NCI-H524 (cell line): Measurements from ENCODE around the gene SCNM1.
"Not testable (repeated sequence)": the region's sequence is repeated elsewhere in the genome, so short reads cannot be mapped to it uniquely, and the experiment has no call there.

ENCODE experiments used
- DNase-seq, 2 experiments: peaks; one replicate each; lab custom pipeline; 2025; lab: John Stamatoyannopoulos, UW

The SCNM1 gene

DNA sequence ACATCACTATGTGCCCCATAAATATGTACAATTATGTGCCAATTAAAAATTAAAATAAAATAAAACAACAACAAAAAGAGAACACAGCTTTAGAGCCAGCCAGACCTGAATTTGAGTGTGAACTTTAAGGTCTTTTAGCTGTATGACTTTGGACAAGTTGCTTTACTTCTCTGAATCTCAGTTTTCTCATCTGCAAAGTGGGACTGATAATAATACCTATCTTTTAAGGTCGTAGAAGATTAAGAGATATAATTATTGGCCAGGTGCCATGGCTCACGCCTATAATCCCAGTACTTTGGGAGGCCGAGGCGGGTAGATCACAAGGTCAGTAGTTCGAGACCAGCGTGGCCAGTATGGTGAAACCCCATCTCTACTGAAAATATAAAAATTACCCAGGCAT lies 27.4 kb downstream of the SCNM1 start:
- DNase-seq, result no peak

DNA sequence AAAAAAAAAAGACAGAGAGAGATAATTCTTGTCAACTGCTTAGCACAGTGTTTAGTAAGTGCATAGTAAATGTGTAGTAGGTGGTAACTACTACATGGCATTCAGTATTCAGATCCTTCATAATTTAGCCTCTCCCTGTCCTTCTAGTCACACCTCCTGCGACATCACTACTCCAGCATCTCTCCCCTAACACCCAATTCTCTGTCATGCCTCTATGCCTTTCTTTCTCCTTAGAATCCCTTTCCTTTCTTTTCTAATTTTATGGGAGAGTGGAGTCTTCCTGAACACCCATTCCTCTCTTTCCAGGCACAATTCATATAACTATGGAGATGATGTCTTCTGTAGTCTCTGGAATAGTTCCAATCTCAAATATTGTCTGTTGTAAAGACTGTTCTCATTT lies 27.9 kb downstream of the SCNM1 start:
- no peak for DNase-seq

DNA sequence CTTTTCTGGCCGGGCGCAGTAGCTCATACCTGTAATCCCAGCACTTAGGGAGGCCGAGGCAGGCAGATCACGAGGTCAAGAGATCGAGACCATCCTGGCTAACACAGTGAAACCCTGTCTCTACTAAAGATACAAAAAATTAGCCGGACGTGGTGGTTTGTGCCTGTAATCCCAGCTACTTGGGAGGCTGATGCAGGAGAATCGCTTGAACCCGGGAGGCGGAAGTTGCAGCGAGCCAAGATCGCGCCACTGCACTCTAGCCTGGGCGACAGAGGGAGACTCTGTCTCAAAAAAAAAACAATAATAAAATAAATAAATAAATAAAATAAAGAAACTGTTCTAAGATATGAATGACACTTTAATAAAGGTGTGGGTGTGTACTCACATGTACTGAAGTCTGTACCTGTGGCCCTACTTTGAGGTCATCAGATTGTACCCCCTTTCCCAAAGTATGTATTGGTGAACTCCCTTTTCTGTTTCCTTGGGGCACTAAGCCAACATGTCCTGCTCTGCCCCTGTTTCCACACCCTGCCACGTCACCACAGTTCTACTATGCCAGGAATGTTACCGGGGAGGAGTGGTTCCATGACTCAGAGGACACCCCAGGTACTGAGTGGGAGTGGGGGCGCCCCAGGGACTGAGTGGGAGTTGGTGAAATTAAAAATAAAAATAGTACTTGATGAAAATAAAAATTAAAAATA lies 29.1 kb downstream of the SCNM1 start:
- DNase-seq, result not testable (repeated sequence)

DNA sequence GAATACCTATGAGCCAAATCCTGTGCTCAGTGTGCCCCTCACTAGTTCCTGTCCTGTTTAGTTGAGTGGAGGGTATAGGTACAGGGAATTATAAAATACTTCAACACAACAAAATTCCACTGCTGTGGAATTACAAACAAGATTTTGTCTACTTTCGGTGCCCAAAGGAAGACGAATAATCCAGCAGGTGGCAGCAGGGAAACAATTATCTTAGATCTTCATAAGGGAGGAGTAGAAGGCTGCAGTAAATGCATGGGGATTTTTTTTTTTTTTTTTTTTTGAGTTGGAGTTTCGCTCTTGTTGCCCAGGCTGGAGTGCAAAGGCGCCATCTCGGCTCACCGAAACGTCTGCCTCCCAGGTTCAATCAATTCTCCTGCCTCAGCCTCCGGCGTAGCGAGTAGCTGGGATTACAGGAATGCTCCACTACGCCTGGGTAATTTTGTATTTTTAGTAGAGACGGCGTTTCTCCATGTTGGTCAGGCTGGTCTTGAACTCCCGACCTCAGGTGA lies 30.4 kb downstream of the SCNM1 start:
- DNase-seq, result peak; percentile 75 to 82

DNA sequence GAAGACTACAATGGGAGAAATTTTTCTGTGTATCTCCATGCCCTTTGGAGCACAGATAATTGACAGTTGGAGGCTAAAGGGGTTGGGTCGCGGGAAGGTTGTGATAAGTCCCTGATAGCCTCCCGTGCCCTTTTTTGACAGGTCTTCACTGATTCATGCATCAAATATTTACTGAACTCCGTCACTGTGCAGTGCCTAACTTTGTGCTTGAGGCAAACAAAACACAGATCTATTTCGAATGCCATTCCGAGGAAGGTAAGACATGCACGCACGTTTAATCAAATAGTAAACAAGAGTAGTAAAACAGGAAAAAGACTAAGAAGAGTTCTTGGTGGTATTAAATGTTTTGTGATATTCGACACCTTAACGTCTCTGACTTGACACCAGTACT lies 31.9 kb downstream of the SCNM1 start:
- DNase-seq, result no peak

DNA sequence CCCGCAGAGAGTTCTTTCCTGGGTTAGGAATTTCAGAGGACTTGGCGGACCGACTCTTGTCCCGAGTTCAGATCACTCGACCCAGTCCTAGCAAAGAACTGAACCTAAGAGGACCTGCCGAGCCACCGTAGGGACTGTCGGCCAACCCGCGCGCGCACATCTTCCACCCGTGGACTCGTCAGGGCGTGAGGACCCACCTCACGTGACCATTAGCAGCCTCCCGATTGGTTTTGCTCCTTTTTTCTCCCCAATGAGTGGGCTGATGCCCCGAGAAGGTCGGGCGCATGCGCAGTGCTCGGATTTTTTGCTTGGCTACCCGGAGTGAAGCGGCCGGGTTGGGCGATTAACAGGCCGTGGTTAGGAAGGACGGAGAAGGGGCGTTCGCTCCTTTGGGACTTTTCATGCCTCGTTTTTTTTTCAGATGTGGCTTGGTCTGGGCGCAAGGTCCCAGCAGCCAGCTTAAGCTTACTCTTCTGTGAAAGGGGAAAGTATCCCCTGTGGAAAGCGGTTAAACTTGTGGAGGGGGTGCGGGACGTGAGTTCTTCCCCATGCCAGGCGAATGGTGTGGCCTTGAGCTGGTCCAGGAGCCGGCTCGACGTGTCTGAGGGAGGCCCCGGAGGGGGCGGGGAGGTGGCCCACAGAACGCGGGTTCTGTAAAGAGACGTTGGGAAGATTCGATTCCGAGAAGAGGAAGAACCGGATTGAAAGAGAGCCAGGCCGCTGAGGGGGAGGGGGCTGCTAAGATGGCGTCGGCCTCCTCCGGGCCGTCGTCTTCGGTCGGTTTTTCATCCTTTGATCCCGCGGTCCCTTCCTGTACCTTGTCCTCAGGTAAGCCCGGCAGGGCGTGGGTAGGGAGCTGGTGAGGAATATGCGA lies 32.5 kb downstream of the SCNM1 start, which contains the start of gene PIP5K1A:
PIP5K1A (plus strand) TSS at position 299 of the 874 bp plus-strand sequence; CDS start at position 744, 445 bp downstream.
- peak; percentile 93 to 98 for DNase-seq

DNA sequence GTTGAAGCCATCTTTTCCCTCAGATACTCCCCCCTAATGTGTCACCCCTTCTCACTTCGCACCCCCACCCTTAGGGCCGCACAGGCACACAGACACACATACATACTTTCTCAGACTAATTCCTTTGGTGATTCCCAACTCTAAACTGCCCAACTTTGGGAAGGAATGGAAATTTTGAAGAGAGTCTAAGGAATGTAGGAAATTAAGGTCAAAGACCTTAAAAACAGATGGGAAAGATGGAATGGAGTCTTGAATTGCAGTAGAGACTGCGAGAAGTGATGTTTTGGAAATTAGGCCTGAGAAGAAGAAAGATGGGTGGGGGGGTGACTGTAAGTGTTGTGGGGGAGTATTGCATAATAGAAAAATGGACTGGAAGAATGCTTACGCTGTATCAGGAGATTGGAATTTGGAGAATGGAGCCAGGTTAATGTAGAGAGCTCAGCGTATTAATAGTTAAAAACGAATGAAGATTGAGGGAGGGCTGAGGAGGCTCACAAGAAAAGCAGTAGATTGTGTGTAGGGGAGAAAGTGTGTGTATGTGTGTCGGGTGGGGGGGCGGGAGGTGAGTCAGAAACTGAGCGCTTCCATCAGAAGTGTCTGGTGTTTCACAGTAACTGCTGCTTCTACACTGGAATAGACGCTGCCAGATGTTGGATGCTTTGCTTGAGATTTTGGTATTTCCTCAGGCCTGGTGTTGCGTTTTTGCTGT lies 34.1 kb downstream of the SCNM1 start:
- no peak for DNase-seq

DNA sequence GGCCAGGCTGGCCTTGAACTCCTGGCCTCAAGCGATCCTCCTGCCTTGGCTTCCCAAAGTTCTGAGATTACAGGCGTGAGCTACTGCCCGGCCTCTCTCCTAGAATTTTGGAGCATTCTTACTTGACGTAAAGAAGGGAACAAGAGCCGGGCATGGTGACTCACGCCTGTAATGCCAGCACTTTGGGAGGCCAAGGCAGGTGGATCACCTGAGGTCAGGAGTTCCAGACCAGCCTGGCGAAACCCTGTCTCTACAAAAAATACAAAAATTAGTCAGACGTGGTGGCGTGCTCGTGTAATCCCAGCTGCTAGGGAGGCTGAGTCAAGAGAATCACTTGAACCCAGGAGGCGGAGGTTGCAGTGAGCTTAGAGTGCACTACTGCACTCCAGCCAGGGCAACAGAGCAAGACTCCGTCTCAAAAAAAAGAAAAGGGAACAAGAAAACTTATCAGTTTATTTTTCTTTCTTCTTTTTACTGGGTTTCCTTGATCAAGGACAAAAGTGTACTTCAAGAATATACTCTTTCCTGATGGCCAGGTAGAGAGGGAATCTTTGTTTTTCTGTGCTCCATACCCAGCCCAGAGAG lies 39.5 kb downstream of the SCNM1 start:
- DNase-seq, result not testable (repeated sequence)

DNA sequence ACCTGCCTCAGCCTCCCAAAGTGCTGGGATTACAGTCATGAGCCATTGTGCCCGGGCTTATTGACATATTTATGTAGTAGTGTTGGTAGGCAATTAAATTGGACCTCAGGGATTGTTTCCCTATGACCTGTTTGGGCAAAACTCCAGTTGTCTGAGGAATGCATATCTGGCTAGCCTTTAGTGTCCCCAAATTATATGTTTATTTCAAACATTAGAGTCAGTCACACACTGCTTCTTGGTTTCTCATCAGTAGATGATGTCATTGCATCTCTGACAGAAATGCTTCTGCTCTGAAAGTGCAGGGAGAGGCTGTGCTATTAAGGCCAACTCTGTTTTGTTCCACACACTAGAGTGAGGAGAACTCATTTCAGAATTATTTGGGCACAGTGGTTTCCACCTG lies 44.9 kb downstream of the SCNM1 start:
- DNase-seq, result no peak

DNA sequence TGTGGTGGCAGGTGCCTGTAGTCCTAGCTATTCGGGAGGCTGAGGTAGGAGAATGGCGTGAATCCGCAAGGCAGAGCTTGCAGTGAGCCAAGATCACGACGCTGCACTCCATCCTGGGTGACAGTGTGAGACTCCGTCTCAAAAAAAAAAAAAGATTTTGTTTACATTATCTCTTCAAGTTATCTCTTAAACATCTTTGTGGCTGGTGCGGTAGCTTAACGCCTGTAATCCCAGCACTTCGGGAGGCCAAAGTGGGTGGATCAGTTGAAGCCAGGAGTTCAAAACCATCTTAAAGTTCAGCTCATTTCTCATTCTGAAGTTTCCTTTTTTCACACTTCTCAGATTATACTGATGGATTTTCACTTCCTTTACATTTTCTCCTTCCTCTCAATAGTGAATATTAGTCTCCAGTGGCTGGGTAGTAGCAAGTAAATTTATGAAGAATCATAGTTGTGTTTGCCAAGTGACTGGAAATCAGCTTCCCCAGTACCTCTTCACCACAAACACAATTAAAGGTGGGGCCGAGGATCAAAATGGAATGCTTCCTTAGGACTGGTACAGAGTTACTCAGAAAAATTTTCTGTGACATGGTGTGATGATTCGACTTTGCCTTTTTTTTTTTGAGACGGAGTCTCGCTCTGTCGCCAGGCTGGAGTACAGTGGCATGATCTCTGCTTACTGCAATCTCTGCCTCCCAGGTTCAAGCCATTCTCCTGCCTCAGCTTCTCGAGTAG lies 46.2 kb downstream of the SCNM1 start:
- no peak for DNase-seq

DNA sequence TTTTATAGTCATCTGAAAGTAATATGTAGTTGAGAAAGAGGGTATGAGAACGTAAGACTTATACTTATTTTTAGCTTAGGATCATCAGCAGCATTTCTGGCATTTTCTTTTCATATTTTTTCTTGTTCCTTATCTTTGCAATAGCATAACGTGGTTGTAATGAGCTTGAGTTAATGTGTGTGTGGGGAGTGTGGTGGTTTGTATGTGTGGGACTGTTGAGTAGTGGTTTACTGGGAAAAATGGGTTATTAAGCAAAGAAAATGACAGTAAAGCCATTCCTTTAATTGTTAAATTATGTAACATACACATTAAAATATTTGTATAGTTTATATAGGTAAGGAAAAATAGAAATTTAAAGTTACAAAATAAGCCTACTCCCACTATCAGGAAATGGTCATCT lies 47.6 kb downstream of the SCNM1 start:
- no peak for DNase-seq
